HG03457 (cell line): Measurements from ENCODE around the gene LRBA.

Experiments
- ATAC-seq: cut with Tn5 transposase; IDR thresholded peaks from one replicate; pipeline ENCODE4 v1.9.1; 2021; ENCODE audit warnings: moderate number of reproducible peaks; ENCODE audit not compliant: unreplicated experiment

LRBA gene

GRCh38 chr4:150256841-150257730 is 758.0 kb downstream of the LRBA start:
- no peak for ATAC-seq

DNA sequence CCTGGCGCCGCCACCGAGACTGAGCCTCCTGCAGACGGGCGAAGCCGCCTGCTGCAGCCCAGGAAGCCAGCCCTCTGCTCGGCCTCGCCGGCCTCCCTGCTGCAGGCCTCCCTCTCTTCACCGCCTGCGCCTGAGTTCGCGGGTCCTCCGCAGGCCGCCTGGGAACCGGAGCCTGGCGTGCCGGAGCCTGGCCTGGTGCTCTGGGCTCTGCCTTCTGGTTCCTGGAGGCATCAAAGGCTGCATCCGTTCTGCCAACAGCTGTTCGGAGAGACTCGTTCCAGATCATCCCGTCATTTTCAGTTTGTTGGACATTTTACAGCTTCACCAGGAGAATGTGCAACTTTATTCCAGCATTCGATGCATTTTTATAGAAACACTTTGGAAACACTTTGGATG is 758.9 kb downstream of the LRBA start:
- no peak for ATAC-seq

DNA sequence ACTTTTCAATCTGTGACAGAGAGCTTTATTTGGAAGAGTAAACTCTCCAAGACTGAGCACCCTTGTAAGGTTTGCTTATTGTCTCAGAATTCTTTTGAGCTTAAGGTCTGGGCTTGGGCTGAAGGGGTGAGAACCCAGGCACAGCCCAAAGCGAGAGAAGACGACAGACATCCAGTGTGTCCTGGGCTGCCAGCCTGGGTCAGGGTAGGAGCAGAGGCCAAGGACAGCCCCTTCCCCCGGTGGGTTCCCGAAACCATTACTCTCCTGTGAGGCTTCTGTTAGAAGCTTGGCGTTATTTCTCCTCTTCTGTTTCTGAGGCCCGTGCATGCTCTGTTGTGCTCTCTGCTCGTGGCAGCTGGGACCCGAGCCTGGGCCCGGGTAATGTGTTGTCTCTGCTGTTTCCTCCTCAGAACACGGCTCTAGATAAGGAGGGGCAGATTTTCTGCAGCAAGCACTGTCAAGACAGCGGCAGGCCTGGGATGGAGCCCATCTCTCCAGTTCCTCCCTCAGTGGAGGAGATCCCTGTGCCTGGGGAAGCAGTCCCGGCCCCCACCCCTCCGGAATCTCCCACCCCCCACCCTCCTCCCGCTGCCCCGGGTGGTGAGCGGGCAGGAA is 759.4 kb downstream of the LRBA start:
- no peak for ATAC-seq

- no peak for ATAC-seq
Observed at GRCh38 chr4:150253965-150254630, 761.0 kb downstream of the LRBA start.

DNA sequence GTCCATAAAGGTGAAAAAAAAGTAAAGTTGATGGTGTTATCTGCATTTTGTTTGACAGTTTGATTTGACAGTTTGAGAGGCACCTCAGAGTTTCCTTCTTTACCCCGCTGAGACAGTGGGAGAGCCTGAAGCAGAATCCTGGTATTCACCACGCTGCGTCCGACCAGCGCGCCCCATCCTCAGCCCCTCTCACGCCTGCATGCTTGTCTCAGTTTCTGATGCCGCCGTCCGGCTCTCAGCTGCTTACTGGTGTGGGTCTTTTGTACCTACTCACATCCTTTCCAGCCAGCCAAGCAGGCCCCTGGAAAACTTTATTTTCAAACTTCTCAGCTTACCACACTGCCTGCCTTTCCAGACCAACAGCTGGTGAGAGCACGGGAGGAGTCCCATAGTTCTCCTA is 761.7 kb downstream of the LRBA start:
- no peak for ATAC-seq

DNA sequence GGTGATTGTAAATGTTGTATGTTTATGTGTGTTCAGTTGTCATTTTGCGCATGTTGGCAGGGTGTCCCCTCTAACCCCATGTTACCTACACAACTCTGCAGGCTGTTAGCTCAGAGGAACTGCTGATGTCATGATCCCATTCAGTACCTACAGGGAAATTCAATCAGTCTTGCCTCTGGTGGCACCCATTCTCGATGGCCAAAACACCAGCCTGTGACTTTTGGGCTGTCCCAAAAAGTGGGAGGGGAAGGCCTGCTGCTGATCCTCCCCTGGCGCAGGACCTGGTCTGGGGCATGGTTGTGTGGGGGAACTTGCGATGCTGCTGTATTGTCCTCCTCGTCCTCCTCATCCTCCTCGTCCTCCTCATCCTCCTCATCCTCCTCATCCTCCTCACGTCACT is 762.3 kb downstream of the LRBA start:
- ATAC-seq = no peak

- no peak for ATAC-seq
Observed at GRCh38 chr4:150252306-150252705, 762.8 kb downstream of the LRBA start.

DNA sequence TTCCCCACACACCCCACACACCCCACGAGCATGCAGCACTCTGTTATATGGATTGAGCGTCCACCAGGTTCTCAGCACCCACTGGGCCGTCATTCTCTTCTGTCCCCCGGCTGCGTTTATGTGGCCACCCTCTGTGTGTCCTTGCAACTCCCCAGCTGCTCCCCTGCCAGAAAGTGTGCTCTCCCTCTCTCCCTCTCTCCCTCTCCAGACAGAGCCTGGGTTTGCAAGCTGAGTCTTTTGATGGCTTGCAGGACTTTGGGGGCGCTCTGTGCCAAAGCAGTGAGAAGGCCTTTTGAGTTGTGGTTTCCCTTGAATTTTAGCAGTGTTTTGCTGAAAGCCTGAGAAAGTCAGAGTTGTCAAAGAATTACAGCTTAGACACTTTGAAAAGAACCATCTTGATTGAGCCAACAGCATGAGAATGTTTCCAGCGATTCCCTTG is 763.3 kb downstream of the LRBA start:
- ATAC-seq = no peak

- no peak for ATAC-seq
Observed at GRCh38 chr4:150250998-150251651, 764.0 kb downstream of the LRBA start.

GRCh38 chr4:150250293-150250997 is 764.6 kb downstream of the LRBA start:
- ATAC-seq = no peak

GRCh38 chr4:150248181-150248580 is 766.9 kb downstream of the LRBA start:
- no peak for ATAC-seq

- no peak for ATAC-seq
Observed at GRCh38 chr4:150247184-150247583, 767.9 kb downstream of the LRBA start.

DNA sequence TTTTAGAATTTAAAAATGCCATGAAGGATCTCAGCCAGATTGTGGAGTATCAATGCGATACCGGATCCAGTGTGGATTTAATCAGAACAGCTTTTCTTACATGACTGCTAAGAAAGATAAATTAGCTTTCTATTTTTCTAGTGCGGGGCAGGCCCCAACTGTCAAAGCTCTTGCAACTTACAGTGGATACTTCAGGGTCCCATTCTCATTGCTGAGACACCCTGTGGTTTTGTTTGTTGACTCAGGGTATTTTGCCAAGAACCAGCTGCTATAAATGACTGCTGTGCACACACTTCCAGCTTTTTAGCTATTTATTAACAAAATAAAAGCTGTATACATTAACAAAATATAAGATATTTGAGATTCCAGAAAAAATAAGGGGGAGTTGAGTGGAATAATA is 770.5 kb downstream of the LRBA start:
- no peak for ATAC-seq

DNA sequence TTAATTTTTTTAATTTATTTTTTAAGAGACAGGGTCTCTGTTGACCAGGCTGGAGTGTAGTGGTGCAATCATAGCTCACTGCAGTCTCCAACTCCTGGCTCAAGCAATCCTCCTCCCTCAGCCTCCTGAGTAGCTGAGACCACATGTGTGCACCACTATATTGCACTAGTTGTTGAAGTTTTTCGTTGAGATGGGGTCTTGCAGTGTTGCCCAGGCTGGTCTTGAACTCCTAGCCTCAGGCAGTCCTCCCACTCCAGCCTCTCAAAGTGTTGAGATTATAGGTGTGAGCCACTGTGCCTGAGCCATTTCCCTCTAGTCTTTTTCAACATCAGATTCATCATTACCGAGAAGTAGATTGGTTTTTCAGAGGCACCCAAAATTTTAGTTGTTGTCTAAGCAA is 771.2 kb downstream of the LRBA start:
- ATAC-seq = no peak

GRCh38 chr4:150242820-150243458 is 772.1 kb downstream of the LRBA start:
- no peak for ATAC-seq

- ATAC-seq = no peak
Observed at GRCh38 chr4:150240011-150240410, 775.1 kb downstream of the LRBA start.

DNA sequence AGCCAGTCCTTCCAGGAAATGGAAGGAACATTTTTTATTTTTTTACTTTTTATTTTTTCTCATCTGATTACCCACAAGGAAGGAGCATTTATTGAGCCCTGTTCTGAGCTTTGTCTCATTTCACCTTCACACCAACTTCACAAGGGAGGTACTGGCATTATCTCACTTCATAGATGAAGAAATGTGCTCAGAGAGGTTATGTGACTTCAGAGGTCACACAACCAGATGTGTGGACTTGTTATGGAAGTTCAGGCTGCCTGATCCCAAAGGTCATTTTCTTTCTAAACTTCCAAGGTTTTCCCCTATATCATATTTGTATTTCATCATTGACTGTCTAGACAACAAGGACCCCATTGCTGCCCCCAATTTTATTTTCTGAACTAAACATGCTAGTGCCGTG is 776.5 kb downstream of the LRBA start:
- ATAC-seq = no peak

DNA sequence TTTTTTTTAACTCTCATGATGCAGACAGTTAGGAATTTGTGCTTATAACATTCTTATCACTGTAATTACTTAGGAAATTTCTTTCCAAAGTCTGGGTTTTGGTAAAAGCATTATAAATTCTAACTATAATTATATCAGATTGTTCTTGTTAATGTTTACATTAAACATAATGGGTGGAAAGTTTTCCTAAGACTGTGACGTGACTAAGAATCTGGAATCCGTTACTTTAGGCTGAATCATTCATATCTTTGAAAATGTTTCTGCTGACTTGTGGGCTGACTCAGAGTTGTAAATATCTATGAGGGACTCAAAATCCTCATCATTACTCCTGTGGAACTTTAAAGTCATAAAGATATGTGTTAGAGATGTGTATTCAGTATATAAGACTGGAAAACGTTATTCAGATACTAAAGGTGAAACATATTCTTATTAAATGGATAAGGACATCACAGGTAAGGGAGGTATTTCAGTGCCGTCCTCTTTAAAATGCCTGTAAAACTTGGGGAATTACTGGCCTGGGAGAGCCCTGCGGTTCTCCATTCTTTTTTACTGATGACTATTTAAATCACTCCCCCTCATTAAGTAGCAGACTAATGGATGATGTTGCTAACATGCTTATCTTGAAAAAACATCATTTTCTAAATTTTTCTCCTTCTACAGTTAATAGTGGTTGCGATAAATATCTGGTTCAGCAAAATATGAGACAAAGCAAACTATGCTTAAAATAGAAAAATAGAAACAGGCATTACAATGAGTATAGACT is 777.8 kb downstream of the LRBA start:
- no peak for ATAC-seq

DNA sequence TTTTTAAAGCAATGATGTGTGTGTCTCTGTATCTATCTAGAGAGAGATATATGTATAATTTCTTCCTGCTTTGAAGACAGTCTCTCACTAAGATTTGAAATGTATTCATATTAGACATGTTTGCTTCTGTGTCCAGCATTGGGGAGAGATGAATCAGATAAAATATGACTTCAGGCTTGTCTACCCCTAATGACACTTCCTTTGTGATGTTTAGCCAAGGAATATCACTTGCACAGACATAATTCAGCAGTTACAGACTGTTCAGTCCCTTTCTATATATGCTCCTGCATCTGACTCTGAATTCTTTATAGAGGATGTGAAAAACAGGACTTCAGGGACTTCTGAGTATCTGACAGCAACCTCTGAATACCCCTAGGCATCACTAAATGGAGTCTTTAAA is 778.5 kb downstream of the LRBA start:
- ATAC-seq = no peak
